Kasumi-1 (cell line): ENCODE results near the gene TRAF3IP1.
"Not testable (repeated sequence)": the region's sequence is repeated elsewhere in the genome, so short reads cannot be mapped to it uniquely, and the experiment has no call there.

Experiments used
- DNase-seq, 2 experiments: peaks; one replicate each; lab custom pipeline; 2025; lab: John Stamatoyannopoulos, UW

TRAF3IP1 gene

GRCh38 chr2:238320246-238320647 lies at the start of gene TRAF3IP1:
TSS of gene TRAF3IP1 (plus strand) at chr2:238320518. CDS start at chr2:238320663, 145 bp downstream.
- DNase-seq: peak; percentile 20 to 42

GRCh38 chr2:238270606-238271005 lies 49.7 kb upstream of the TRAF3IP1 start:
- DNase-seq: no peak

GRCh38 chr2:238271061-238271554 lies 49.2 kb upstream of the TRAF3IP1 start:
- no peak for DNase-seq

GRCh38 chr2:238271686-238272085 lies 48.6 kb upstream of the TRAF3IP1 start:
- not testable (repeated sequence) for DNase-seq

- DNase-seq: no peak
Observed at GRCh38 chr2:238272156-238272555, 48.2 kb upstream of the TRAF3IP1 start.

- not testable (repeated sequence) for DNase-seq
Observed at GRCh38 chr2:238273433-238273832, 46.9 kb upstream of the TRAF3IP1 start.

- no peak for DNase-seq
Observed at GRCh38 chr2:238274152-238274865, 46.0 kb upstream of the TRAF3IP1 start.

GRCh38 chr2:238277695-238278094 lies 42.6 kb upstream of the TRAF3IP1 start:
- DNase-seq: no peak

GRCh38 chr2:238278626-238279323 lies 41.5 kb upstream of the TRAF3IP1 start:
- DNase-seq: no peak

- no peak for DNase-seq
Observed at GRCh38 chr2:238279324-238279682, 41.0 kb upstream of the TRAF3IP1 start.

GRCh38 chr2:238280083-238280825 lies 40.1 kb upstream of the TRAF3IP1 start:
- no peak for DNase-seq

- DNase-seq: no peak
Observed at GRCh38 chr2:238281826-238282480, 38.4 kb upstream of the TRAF3IP1 start.

- no peak for DNase-seq
Observed at GRCh38 chr2:238282861-238283738, 37.2 kb upstream of the TRAF3IP1 start.

- DNase-seq: no peak
Observed at GRCh38 chr2:238284802-238285515, 35.4 kb upstream of the TRAF3IP1 start.

- DNase-seq: no peak
Observed at GRCh38 chr2:238285653-238286082, 34.6 kb upstream of the TRAF3IP1 start.

GRCh38 chr2:238286095-238286494 lies 34.2 kb upstream of the TRAF3IP1 start:
- DNase-seq: no peak

GRCh38 chr2:238286551-238286950 lies 33.8 kb upstream of the TRAF3IP1 start:
- DNase-seq: no peak

- no peak for DNase-seq
Observed at GRCh38 chr2:238286987-238287736, 33.2 kb upstream of the TRAF3IP1 start.
